NCI-H226 (cell line): ENCODE data around the gene GPC4.

Source experiments
- DNase-seq: peaks from one replicate; pipeline ENCODE4 v3.0.0-alpha.2; 2015

GPC4 gene

DNA sequence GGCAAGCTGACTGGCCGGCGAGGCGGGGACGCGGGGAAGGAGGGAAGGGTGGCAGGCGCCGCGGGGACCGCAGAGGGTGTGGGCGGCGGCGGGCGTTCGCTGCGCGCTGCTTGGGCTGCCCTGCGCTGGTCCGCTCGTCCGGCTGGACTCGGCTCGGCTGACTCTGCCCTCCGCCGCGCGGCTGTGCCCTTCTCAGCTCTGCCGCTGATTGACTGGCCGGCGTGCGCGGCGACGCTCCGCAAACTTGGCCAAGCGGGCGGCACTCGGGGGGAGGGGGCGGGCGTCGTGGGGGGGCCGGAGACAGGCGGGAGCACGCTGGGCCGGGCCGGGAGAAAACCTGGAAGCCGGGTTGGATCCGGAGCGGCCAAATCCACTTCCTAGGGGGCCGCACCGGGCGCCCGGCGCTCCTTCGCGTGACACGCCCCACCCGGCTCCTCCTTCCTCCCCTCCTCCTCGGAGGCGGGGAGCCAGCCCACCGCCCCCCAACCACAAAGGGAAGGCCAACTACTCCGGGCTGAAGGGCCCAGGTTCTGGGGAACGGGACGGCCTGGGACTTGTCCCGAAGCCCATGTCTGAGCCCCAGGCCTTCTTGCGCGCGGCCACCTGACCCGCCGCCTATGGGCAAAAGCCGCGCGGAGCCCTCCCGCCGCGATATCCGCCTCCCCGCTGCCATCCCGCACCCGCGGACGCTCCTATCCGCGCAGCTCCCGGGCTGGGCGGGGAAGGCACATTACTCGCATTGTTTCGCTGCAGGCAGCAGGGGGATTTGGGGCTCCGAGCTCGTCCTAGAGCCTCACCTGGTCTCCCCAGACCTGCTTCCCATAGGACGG lies at the start of gene GPC4:
GPC4 (minus strand) TSS at position 214 of the 830 bp plus-strand sequence. CDS start 524 bp downstream, outside the sequence.
- DNase-seq = peak; percentile 11

DNA sequence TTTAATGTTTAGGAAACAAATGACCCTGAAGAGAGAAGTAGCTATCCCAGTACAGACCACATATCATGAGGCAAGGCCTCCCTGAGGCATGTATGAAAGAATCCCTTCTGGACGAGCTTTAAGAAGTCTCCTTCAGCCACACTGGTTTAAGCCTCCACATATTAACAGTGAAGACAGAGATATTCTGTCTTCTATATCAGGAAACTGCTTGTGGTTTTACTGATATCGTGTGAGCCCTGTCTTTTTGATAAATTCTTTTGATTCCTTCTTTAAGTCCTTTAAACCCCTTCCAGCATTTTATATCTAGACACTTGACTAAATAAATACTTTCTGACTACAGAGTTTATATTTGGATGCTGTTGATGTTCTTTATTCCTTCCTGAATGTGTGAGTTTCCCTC lies 45.9 kb upstream of the GPC4 start:
- peak; percentile 16 for DNase-seq

DNA sequence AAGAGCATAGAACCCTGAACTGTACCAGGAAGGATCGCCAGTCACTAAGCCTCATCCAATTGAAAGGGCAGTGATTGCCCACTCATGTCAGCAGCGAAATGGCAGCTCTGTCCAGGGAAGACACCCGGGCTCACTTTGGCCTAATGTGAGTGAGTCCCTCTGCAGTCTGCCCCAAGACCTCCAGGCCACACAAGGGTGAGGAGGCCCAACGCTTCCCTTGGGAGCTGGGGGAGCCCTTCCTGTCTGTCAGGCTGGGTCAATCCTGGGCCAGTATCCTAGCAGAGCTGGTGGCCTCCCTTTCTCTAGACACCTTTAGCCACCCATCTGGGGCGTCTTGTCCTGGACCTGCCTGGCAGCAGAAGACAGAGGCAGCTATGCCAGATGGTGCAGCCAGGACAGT lies 39.6 kb upstream of the GPC4 start:
- DNase-seq = no peak

DNA sequence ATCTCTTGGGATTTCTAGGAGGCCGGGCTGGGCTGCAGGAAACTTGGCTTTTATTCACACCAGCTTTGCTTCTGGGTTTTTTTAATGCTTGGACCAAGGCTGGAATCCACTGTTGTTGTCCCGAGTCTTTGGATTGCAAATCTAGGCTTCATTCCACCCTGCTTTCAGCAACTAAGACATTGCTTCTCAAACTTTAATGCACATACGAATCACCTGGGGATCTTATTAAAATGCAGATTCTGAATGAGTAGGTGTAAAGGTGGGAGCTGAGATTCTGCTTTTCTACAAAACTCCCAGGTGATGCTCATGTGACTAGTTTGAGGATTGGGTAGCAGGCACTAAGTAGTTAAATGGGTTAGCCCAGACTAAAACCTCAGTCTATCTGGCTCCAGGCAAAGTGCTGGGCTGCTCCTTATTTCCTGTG lies 39.2 kb upstream of the GPC4 start:
- DNase-seq = no peak

DNA sequence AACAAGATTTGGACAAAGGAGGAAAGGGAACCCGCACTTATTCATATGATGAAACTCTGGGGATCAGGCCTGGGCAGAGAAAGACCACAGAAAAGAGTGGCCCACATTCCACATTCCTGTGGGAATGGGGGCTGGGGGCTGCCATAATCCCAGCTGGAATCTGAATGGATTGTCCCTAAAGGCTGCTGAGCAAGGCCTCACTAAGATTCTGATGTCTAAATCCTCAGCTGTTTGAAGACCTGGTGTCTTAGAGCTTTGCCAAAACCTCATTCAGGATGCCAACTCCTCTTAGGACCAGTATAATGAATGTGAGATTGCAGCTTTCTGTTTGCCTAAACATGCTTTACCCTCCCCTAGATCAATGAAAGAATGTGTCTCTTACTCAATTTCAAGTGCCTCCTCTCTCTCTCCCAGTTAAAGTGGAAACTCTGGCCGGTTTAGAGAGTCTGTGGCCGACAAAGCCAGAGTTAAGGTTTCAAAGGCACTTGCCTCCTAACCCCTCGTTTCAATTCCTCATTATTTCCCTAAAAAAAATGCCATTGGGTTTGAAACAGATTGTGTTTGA lies 33.3 kb upstream of the GPC4 start:
- no peak for DNase-seq

DNA sequence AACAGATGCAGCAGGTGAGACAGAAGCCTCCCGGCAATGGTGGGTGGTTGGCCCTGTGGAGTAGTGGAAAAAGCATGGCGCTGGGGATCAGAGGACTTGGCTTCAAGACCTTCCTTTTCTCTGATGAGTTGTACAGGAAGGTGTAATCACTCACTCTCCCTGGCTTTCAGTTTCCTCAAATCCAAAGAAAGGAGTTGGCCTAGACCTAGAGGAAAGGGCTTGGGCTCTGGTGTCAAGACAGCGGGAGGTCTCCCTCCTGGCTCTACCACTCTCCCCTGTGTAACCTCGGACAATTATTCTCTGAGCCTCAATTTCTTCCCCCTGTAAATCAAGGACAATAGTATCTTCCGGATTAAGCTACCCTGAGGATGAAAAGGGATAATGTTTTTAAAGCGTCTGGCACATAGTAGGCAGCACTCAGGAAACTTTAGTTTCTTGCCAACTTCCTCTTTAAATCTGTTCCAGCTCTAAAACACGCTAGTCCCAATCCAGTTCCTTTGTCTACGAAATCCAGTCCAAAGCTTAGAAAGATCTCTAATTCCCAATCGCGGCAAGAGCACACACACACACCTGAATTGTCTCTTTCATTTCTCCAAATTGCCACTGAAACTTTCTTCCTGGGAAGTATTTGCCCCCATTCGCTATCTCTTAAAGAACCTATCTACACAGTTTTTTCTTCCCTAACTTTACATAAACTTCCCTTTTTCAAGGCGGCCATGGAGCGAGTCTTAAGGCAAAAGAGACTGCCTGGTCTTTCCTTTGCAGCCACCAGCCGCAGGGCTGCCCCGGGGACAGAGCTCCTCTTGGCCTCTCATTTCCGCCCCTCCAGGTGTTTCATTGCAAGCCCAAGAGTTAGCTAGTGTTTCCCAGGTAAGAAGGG lies 29.9 kb upstream of the GPC4 start:
- no peak for DNase-seq

DNA sequence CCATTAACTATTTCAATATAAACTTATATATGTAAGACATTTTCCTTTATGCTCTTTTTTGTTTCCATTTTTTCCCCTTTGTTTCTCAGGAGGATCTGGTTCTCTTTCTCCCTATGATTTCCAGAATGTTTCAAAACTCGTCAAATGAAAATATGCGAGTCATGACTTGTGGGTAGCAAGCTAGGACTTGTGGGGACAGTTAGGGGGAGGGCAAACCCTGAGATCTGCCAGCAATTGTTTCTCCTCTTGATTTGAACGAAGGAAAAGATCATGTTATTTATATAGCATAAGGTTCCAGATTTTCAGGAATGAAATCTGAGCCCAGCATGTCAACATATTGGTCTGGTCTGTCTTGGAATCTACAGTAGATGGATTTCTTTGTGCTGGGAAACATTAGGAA lies 28.9 kb upstream of the GPC4 start:
- DNase-seq = no peak

DNA sequence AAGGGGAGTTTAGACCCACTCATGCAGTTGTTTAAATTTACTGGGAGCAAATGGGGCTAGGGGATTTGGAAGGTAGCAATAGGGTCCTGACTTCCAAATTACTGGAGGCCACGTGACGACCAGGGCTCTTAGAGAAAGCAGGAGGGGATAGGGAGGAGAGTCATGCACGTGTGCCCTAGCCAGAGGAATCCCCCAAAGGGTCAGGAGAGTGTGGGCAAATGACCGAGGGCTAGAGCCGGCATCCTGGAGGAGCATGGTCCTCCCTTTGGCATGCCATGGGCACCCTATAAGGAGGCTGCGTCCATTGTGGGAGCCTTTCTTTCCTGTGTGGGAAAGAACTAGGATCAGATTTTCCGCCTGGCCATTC lies 25.5 kb upstream of the GPC4 start:
- DNase-seq = no peak

DNA sequence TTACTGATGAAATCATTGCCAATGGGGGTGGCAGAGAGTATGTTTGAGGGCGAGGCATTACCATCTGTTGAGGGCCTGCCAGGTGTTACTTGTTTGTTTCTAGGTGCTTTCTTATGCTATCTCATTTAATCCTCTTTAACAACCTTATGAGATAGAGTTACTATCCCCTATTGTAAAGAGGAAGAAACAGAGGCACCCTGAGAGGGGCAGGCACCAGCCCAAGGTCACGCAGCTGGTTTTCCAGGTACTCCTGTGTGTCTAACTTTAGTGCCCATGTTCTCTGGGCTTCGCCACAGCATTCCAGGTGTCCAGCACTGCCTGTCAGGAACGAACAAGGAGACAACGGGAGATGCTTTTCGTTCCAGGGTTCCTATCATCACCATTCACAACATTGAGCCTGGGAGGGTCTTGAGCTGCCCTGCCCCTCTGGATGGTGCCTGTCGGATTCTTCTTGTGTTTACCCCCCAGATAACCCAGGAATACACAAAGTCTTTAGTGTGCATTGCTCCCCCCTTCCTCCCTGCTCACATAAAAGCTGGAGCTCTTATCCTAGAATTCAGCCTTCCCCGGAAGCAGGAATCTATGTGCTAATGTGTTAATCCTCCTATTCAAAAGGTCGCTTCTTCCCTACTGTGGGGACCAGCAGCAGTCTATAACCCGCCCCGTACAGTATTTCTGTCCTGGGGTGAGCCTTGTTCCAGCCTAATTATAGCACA lies 24.9 kb upstream of the GPC4 start:
- DNase-seq = no peak

DNA sequence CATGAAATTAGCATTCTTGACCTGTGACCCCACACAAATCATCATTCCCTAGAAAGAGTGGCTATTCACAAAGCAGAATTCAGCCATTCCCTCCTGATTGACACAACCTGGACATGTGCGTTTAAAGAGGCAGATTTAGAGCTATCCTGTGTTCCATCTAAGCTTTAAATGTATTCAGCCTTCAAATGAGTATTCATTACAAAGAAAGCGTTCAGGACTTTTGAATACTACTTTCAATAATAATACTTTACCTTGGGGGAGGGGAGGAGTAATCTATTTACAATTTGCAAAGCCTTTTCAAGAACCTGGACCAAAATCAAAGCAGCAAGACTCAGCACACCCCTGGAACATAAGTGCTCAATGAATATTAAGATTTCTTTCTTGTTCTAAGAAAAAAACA lies 22.5 kb upstream of the GPC4 start:
- DNase-seq = no peak

DNA sequence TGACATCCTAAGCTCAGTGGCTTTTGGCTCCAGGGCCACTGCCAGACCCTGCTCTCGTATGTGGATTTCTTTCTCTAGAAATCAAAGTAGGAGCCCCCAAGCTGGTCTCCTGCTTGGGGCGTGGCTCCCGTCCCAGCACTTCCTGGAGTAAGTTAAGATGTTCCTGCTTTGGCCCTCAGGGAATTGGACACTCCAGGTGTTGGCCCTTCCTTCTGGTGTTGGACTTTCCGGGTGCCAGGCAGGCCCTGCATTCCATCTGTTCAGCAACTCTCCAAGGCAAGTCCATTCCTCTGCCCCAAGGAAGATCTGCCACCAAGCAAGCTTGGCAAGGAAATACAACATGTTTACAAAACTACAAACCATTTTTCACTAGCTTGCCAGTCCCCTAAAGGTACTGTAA lies 22.1 kb upstream of the GPC4 start:
- DNase-seq = no peak

DNA sequence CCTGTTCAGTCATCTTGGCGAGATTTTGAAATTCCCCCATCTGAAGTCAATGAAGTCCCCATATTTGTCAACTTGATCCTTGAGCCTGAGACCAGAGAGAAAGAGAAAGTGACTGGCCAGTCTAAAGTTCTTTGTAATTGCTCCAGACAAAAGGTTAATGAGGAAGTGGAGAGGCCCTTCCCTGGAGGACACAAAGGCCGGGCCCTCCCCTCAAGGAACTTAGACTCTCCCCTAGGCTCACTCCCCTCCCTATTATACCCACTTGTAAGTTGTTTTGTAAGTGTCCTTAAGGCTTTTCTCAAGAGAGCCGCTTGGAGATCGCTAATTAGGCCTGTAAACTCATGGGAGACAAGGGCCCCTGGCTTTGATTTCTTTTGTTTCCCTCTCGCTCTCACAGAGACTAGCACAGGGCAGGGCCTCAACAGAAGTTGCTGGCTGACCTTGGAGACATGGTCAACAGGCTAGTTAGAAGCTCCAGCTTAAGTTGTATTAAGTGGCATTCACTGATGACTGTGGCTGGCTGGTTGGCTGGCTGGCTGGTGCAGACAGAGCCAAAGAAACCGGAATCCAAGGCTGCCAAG lies 20.3 kb upstream of the GPC4 start:
- no peak for DNase-seq

DNA sequence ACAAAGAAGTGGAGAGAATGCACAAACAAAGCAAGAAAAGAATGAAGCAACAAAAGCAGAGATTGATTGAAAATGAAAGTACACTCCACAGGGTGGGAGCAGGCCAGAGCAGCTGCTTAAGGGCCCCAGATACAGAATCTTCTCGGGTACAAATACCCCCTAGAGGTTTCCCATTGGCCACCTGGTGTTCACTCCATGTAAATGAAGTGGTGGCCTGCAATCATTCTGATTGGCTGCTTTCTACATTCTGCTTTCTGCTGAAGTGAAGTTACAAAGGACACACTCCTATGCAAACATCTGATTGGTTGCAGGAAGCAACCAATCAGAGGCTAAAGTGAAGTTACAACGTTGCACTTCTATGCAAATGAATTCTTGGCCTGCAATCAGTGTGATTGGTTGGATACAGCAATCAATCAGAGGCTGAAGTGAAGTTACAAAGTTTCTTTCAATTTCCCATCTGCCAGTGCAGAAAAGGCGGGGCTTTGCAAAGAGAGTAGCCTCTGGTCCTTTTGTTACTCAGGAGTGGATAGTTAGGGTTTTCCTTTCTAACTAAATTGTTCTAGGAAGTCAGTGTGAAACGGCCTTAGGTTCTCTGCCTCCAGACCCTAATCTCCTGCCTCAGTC lies 19.0 kb upstream of the GPC4 start:
- no peak for DNase-seq

DNA sequence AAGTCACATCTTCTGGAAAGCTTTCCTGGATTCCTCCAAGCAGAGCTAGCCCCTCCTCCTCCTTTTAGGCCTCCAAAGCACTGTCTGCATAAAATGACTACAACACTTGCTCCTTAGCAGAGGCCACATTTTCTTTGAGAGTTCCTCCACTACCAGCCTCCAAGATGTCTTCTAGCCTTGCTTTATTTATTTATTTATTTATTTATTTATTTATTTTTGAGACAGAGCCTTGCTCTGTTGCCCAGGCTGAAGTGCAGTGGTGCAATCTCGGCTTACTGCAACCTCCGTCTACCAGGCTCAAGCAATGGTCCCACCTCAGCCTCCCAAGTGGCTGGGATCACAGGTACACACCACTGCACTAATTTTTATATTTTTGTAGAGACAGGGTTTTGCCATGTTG lies 4.6 kb upstream of the GPC4 start:
- DNase-seq = no peak

DNA sequence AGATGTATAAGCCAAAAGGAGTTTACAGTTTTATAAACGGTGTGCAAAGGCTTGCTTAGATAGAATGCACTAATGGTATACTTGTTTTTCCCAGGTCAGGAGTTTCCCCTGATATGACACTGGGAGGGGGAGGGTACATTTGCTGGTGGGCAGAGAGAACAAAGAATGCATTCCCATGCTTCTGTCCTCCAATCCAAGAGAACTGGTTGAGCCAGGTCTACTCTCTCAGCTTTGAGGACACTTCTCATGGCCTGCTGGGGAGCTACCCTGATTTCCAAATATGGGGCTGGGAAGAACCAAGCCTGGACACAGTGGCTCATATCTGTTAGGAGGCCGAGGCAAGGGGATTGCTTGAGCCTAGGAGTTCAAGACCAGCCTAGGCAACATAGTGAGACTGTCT lies 3.3 kb upstream of the GPC4 start:
- no peak for DNase-seq

DNA sequence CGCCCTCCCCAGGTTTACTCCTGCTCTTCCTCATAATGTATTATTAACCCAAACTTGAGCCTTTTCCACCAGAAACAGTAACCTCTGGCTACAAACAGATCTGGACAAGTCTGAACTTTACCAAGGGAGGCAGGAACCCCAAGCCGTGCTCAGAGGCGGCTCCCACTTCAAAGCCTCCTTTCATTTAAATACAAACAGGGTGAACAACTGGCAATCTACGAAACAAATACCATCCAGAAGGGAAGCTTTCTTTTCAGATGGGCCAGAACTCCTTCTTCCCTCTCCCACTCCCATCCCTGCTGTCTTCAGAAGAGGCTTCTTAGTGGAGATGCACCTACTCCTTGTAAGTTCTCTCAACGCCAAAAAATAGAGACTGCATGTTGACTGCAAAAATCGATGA lies 2.1 kb upstream of the GPC4 start:
- DNase-seq = no peak

DNA sequence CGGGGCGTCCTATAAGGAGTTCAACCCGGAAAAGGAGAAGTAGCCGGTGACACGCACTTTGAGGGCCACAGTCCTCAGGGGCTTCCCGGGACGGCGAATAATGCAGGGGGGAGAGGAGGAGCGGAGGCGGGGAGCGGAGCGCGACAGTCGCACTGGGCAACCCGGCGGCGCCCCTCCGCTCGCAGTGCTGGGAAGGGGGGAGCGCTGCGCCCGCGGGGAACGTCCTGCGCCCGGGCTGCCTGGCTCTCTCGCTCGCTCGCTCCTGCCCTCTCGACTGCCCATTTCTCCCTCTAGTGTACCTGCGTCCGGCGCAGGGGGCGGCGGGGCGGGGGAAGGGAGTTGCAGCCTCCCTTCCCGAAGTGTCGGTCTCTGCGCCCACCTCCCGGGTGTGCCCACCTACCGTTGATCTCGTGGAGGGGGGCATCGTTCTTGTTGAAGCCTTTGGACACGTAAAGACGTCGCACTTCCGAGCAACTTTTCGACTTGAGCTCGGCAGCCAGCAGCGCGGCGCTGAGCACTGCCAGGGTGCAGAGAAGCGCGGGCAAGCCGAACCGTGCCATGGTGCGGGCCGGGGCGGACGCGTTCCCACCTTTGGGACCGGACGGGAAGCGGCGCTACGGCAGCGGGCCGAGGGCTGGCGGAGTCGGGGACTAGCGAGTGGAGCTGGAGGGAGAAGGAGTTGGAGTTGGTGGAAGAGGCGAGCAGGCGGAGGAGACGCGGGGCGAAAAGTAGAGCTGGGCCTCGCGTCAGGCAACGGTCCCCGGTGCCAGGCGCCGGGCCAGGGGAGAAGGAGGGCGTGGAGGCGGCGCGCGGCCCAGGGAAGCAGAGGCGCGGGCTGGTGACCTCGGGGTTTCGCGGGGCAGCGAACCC lies 648 bp downstream of the GPC4 start:
- no peak for DNase-seq

DNA sequence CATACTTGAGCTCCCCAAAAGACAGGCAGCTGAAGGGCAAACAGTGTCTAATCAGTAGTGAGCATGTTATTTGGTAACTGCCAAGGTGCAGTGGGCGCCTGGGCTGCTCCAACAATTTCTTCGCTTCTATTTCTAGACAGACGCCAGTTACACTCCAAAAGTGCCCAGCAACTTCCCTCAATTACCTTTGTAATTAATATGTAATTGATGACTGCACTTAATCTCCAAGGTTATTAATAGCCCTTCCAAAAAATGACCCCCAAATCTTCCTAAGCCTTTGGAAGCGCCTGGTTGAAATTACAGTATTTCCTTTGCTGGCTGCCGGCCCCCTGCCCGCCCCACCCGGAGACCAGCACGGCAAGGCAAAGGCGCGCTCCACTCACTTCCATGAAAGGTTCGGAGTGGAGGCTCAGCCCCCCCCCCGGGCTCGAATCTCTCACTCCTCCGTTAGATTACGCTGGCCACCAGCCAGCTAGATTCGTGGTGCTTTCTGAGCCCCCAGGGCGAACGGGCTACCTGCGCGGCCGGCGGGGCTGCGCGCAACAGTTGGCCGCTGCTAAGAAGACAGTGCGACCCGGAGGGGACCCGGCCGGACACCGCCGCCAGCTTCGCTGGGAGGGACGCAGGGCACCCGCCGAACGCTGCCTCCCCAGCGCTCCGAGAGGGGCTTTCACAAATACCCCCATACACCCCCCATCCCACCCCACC lies 1.9 kb downstream of the GPC4 start:
- no peak for DNase-seq

DNA sequence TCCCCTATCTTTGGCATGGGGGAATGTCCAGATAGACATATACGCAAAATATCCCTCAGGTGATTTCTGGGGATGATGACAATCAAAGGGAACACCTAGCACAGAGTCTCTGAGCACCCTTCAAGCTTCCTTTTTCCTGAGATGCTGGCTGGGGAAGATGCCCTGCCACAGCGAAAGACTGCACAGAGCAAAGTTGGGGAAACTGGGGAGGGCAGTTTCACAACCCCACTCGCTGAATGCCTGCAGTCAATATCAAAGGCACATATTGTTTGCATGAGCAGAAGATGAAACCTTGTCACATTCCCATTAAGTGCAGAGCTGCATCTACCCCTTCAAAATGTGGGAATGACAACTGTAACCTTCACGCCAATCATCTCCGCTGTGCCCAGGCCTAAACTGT lies 2.6 kb downstream of the GPC4 start:
- DNase-seq = no peak

DNA sequence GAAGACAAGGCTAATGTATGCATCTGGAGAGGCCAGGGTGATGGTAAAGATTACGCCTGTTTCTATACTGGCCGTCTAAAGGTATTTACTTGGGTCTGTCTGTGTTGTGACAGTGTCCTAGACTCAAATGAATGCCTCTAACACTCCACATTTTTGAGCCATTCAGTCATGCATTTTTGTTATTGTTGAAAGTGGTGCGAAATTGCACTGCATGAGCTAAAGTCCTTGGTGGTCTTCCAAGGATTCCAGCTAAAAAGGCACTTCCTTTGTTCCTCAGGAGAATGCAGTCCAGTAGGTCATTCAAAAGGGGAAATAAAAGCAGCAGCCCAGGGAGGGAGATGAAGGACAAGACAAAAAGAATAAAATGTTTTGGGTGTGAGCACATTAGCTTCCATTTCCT lies 3.0 kb downstream of the GPC4 start:
- DNase-seq = no peak

DNA sequence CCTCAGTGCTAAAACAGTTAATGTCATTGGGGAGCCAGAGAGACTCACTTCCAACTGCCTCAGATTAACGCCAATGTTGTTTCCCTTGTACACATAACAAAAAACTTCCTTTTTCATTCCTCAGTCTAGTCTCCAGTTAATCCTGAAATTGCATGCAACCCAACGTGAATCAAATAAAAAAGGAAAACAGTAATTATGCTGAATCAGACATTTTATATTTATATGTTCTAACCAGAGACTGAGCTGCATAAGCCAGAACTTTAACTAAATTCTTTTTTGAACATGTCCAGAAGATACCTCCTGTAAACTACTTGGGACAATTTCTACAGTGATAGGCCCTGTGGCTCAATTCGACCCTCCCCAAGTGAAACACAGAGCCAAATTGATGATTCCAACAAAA lies 4.7 kb downstream of the GPC4 start:
- no peak for DNase-seq
